H1 (cell line): Measurements from ENCODE around the gene TFF3. TPM values are rescaled to one million over a fixed set of nuclear protein-coding genes. Genes with fewer than 3 reads are reported as not detected.

ENCODE experiments used
- CTCF ChIA-PET: fragments of 300-600 bp; sonication (Branson Sonifier 250); formaldehyde crosslinking; loops from one replicate; lab custom pipeline; 2021; ENCODE audit not compliant: partially characterized antibody; lab: Charles Lee
- POLR2A ChIA-PET: fragments of 300-600 bp; sonication (Branson Sonifier 250); formaldehyde crosslinking; loops from one replicate; lab custom pipeline; 2021; ENCODE audit warnings: inconsistent platforms; ENCODE audit not compliant: partially characterized antibody; lab: Charles Lee
- DNase-seq, 2 experiments: peaks; one replicate each; pipeline versions ENCODE4 v3.0.0 to v3.0.0-alpha.2; 2010 to 2022; ENCODE audit warnings: low spot score in 2 of 2, low read depth in 1 of 2, mixed read lengths in 1 of 2
- FAIRE-seq: peaks from 2 replicates; lab custom pipeline; 2011; peaks lifted over from hg19 to GRCh38; lab: Jason Lieb, UNC
- H2AFZ ChIP-seq: 2 replicates; pipeline ENCODE4 v1.8.1; 2012; ENCODE audit warnings: low read length, inconsistent platforms
- H2AK5ac ChIP-seq: 2 replicates; pipeline ENCODE4 v1.6.1; 2013; ENCODE audit warnings: low read depth, low read length
- H2BK120ac ChIP-seq: replicated peaks from 2 replicates; pipeline ENCODE3; 2013; ENCODE audit warnings: low read depth, low read length, inconsistent platforms
- H2BK12ac ChIP-seq: 2 replicates; pipeline ENCODE4 v1.6.1; 2013; ENCODE audit warnings: low read depth, low read length
- H2BK15ac ChIP-seq: 2 replicates; pipeline ENCODE4 v1.6.1; 2013; ENCODE audit warnings: low read length
- H2BK20ac ChIP-seq: 2 replicates; pipeline ENCODE4 v1.6.1; 2013; ENCODE audit warnings: low read length
- H2BK5ac ChIP-seq: 2 replicates; pipeline ENCODE4 v1.6.1; 2013; ENCODE audit warnings: low read depth, low read length
- H3K14ac ChIP-seq: 2 replicates; pipeline ENCODE4 v1.6.1; 2013; ENCODE audit warnings: inconsistent platforms; ENCODE audit not compliant: insufficient read length
- H3K18ac ChIP-seq: 2 replicates; pipeline ENCODE4 v1.6.1; 2013; ENCODE audit warnings: low read length; ENCODE audit errors: extremely low read depth
- H3K23ac ChIP-seq: 2 replicates; pipeline ENCODE4 v1.6.1; 2013; ENCODE audit warnings: inconsistent platforms; ENCODE audit not compliant: insufficient read length
- H3K23me2 ChIP-seq: 2 replicates; pipeline ENCODE4 v1.6.1; 2013; ENCODE audit warnings: low read depth, low read length
- H3K27ac ChIP-seq: 2 replicates; pipeline ENCODE4 v1.6.1; 2011; ENCODE audit warnings: low read depth, low read length, inconsistent platforms
- H3K27me3 ChIP-seq, 4 experiments: replicated peaks in 1 of 4; 1 replicate in 1 of 4; 2 replicates in 3 of 4; pipeline versions ENCODE4 v1.6.1 to v1.8.1; 2011 to 2013; ENCODE audit warnings: low read length in 3 of 4, mild to moderate bottlenecking in 3 of 4, inconsistent platforms in 2 of 4, mixed read lengths in 2 of 4, moderate library complexity in 1 of 4; ENCODE audit not compliant: control insufficient read depth in 3 of 4, insufficient read depth in 3 of 4; ENCODE audit errors: extremely low read depth in 1 of 4
- H3K36me3 ChIP-seq, 4 experiments: 2 replicates each; pipeline versions ENCODE4 v1.6.1 to v1.8.1; 2011 to 2013; ENCODE audit warnings: mild to moderate bottlenecking in 4 of 4, low read length in 3 of 4, moderate library complexity in 2 of 4, control low read depth in 1 of 4, inconsistent platforms in 1 of 4; ENCODE audit not compliant: insufficient read depth in 4 of 4, control insufficient read depth in 2 of 4
- H3K4ac ChIP-seq: replicated peaks from 2 replicates; pipeline ENCODE3; 2013; ENCODE audit warnings: low read length, low read depth, mixed read lengths, inconsistent platforms; ENCODE audit not compliant: insufficient read length
- H3K4me1 ChIP-seq, 4 experiments: replicated peaks in 1 of 4; 1 replicate in 1 of 4; 2 replicates in 3 of 4; pipeline versions ENCODE4 v1.6.1 to v1.8.1; 2011 to 2013; ENCODE audit warnings: low read length in 3 of 4, inconsistent platforms in 2 of 4, mixed read lengths in 1 of 4; ENCODE audit not compliant: insufficient read depth in 4 of 4, control insufficient read depth in 3 of 4
- H3K4me2 ChIP-seq, 2 experiments: 2 replicates each; pipeline versions ENCODE4 v1.6.1 to v1.8.1; 2011 to 2013; ENCODE audit warnings: low read depth in 2 of 2, low read length in 2 of 2, control low read depth in 1 of 2, inconsistent platforms in 1 of 2, mild to moderate bottlenecking in 1 of 2; ENCODE audit not compliant: insufficient read depth in 1 of 2
- H3K4me3 ChIP-seq, 4 experiments: fragments of 200-600, 300-600 bp in 1 of 4; sonication (generic), shearing (Covaris generic), sonication (Bioruptor Twin) in 1 of 4; 2 replicates each; pipeline versions ENCODE4 v1.5.1 to v1.8.1; 2011 to 2016; ENCODE audit warnings: low read length in 4 of 4, low read depth in 3 of 4, control low read depth in 2 of 4, inconsistent platforms in 2 of 4, mild to moderate bottlenecking in 2 of 4, mixed read lengths in 1 of 4, moderate library complexity in 1 of 4; ENCODE audit not compliant: insufficient read depth in 2 of 4; ENCODE audit errors: extremely low read depth in 1 of 4
- H3K56ac ChIP-seq: replicated peaks from 2 replicates; pipeline ENCODE3; 2013; ENCODE audit warnings: low read depth, mild to moderate bottlenecking, mixed read lengths, low read length, inconsistent platforms; ENCODE audit not compliant: insufficient read length
- H3K79me1 ChIP-seq: 2 replicates; pipeline ENCODE4 v1.6.1; 2013; ENCODE audit warnings: low read depth, low read length, control low read depth
- H3K79me2 ChIP-seq, 2 experiments: 2 replicates each; pipeline versions ENCODE4 v1.6.1 to v1.8.1; 2012 to 2013; ENCODE audit warnings: low read length in 2 of 2, mild to moderate bottlenecking in 2 of 2, inconsistent platforms in 1 of 2; ENCODE audit not compliant: insufficient read depth in 2 of 2, control insufficient read depth in 1 of 2
- H3K9ac ChIP-seq, 4 experiments: replicated peaks in 1 of 4; 1 replicate in 1 of 4; 2 replicates in 3 of 4; pipeline versions ENCODE4 v1.6.1 to v1.8.1; 2011 to 2013; ENCODE audit warnings: low read depth in 3 of 4, low read length in 3 of 4, control low read depth in 2 of 4, mild to moderate bottlenecking in 2 of 4, moderate library complexity in 2 of 4, inconsistent platforms in 1 of 4; ENCODE audit errors: extremely low read depth in 1 of 4
- H3K9me3 ChIP-seq, 2 experiments: 2 replicates each; pipeline versions ENCODE4 v1.6.1 to v1.8.1; 2012 to 2013; ENCODE audit warnings: mild to moderate bottlenecking in 2 of 2, moderate library complexity in 2 of 2, control low read depth in 1 of 2, inconsistent platforms in 1 of 2, low read depth in 1 of 2, low read length in 1 of 2, mixed read lengths in 1 of 2; ENCODE audit not compliant: insufficient read depth in 2 of 2
- H4K20me1 ChIP-seq, 2 experiments: replicated peaks in 1 of 2; 2 replicates each; pipeline versions ENCODE3 to v1.8.1; 2011 to 2013; ENCODE audit warnings: inconsistent platforms in 2 of 2, low read length in 2 of 2, mild to moderate bottlenecking in 1 of 2; ENCODE audit not compliant: insufficient read depth in 2 of 2, control insufficient read depth in 1 of 2
- H4K5ac ChIP-seq: 2 replicates; pipeline ENCODE4 v1.6.1; 2013; ENCODE audit warnings: low read length, low read depth, mixed read lengths, inconsistent platforms; ENCODE audit not compliant: insufficient read length
- H4K8ac ChIP-seq: 2 replicates; pipeline ENCODE4 v1.8.0; 2013; ENCODE audit warnings: mild to moderate bottlenecking, moderate library complexity, low read length, inconsistent platforms; ENCODE audit not compliant: insufficient read depth; ENCODE audit errors: extremely low read depth
- H4K91ac ChIP-seq: replicated peaks from 2 replicates; pipeline ENCODE3; 2013; ENCODE audit warnings: low read length, mixed read lengths, inconsistent platforms; ENCODE audit not compliant: insufficient read length
- BACH1 ChIP-seq: IDR thresholded peaks from 2 replicates; pipeline ENCODE4 v1.6.1; 2012; ENCODE audit warnings: low read length, improper control_type of control experiment
- CTCF ChIP-seq, 3 experiments: IDR thresholded peaks; 1 replicate in 2 of 3; 2 replicates in 1 of 3; pipeline versions ENCODE4 v1.5.1 to v1.6.1; 2011; ENCODE audit warnings: low read length in 3 of 3, mild to moderate bottlenecking in 3 of 3, inconsistent platforms in 2 of 3, low read depth in 1 of 3, moderate library complexity in 1 of 3; ENCODE audit not compliant: insufficient read depth in 1 of 3; ENCODE audit errors: control extremely low read depth in 1 of 3
- PHF8 ChIP-seq: fragments of 200-600 bp; sonication (generic); conservative IDR thresholded peaks from 2 replicates; pipeline ENCODE4 v1.7.1; 2012; ENCODE audit warnings: low read depth, mild to moderate bottlenecking, inconsistent platforms, low read length, moderate library complexity
- TCF12 ChIP-seq: IDR thresholded peaks from 2 replicates; pipeline ENCODE4 v1.6.1; 2011; ENCODE audit warnings: low read depth, mild to moderate bottlenecking, low read length
- WGBS, 2 experiments: shearing (Covaris generic) in 1 of 2; methylation state at CpG; one replicate each; pipeline versions ENCODE4 v1.1.6 to v1.1.7; 2013 to 2015; ENCODE audit warnings: low lambda C conversion rate in 2 of 2, mixed read lengths in 2 of 2, inconsistent platforms in 1 of 2, low coverage in 1 of 2, missing lambda C conversion rate in 1 of 2; ENCODE audit not compliant: insufficient replicate concordance in 2 of 2, insufficient coverage in 1 of 2, insufficient read length in 1 of 2; ENCODE audit errors: extremely low coverage in 1 of 2, missing lambda C conversion rate in 1 of 2; 5-methylcytosine and 5-hydroxymethylcytosine counted together
- polyA plus RNA-seq, 7 experiments: library from polyadenylated mRNA; depleted of rRNA in 3 of 7; stranded (reverse) in 5 of 7; unstranded in 2 of 7; fragments of >200 nt in 5 of 7; fragments of 200-250 nt in 2 of 7; gene quantifications; 1 replicate in 5 of 7; 2 replicates in 1 of 7; 4 replicates in 1 of 7; pipeline versions ENCODE4 v1.2.1 to v1.2.3, GENCODE V29; 2011 to 2013; ENCODE audit warnings: missing spikeins in 2 of 7, mixed read lengths in 2 of 7
- total RNA-seq: library from RNA; stranded (reverse); fragmentation: NEBNext Ultra II Directional; extraction: Animal tissue kit (Norgen Biotek cat#: 25700); gene quantifications from 2 replicates; pipeline ENCODE4 v1.2.1, GENCODE V29; 2021

Gene TFF3
- total and polyA plus RNA-seq, 2 of the 8 experiments (the other 6 are each of a cell fraction or from before 2014, with no cell fraction given) = 1.7 to 6.7 TPM

DNA sequence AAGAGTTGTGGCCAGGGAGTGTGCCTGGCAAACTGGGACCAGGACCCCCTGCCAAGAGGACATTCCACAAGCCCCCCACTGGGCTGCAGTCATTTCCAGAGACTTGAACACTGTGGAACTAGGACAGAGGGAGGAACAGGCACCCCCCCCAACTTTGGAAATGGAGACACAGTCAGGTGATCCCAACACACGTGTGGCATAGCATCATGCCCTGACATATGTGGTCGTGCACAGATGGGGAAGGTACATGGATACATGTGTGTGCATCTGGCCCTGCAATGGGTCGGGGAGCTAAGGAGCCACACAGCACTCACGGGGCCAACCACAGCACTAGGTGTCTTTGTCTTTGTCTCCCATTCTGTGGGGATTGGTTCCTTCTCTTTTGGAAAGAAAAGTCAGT lies 6.6 kb upstream of the TFF3 start:
- CTCF ChIA-PET = interaction anchor here (6.0 to 14.3 kb wide), 2 partner anchors 11 to 16 kb away, joined by 29 to 137 read pairs; no protein-coding TSS in a partner anchor
- whole genome bisulfite sequencing, 2 experiments = 93% methylated on average over 4 of the region's 4 CpGs; no CpG with 5 or more reads in 1 of the 2 experiments
- no peak for FAIRE-seq
- TF ChIP-seq BACH1 (no peak), PHF8 (no peak), TCF12 (no peak), CTCF (IDR thresholded peaks at IDR 0.05; ENCODE audit: control extremely low read depth in 1 of 3, insufficient read depth in 1 of 3, low read depth in 1 of 3, low read length in 3 of 3) (no peak)

More for the DNA sequence above, 6.6 kb upstream of the TFF3 start:
- H4K8ac ChIP-seq = no peak overlapping the region
- no peak overlapping the region for H3K56ac ChIP-seq
- no peak overlapping the region for H3K23ac ChIP-seq
- H4K20me1 ChIP-seq = no peaks in the 10 kb centered on the region
- POLR2A ChIA-PET = no interaction called here
- H4K5ac ChIP-seq = no peak overlapping the region
- no peak overlapping the region for H2BK5ac ChIP-seq
- H2AK5ac ChIP-seq = 0 out of 2 replicates have a peak overlapping the region, but pooled peaks have one; percentile 56
- H2BK20ac ChIP-seq = no peak overlapping the region
- peaks cover 4 to 12% (median 7%) of the 10 kb centered on the region in 4 experiments for H3K4me1 ChIP-seq
- H3K27me3 ChIP-seq = no peaks in the 10 kb centered on the region
- no peaks in the 10 kb centered on the region for H3K79me2 ChIP-seq
- H2BK12ac ChIP-seq = no peak overlapping the region
- H4K91ac ChIP-seq = no peak overlapping the region
- no peak overlapping the region for H3K9ac ChIP-seq
- no peaks in the 10 kb centered on the region for H3K79me1 ChIP-seq
- DNase-seq = peak in 1 of 2 experiments; percentile 29
- no peak overlapping the region for H3K4me2 ChIP-seq
- no peak overlapping the region for H3K4me3 ChIP-seq
- no peak overlapping the region for H2BK15ac ChIP-seq
- no peak overlapping the region for H2BK120ac ChIP-seq
- no peak overlapping the region for H3K18ac ChIP-seq
- no peak overlapping the region for H3K4ac ChIP-seq
- H3K9me3 ChIP-seq = peaks cover 0 to 4% of the 10 kb centered on the region in 2 experiments; a peak in 1 of 4 replicates
- H3K23me2 ChIP-seq = no peaks in the 10 kb centered on the region
- H2AFZ ChIP-seq = no peak overlapping the region
- H3K27ac ChIP-seq = no peak overlapping the region
- no peaks in the 10 kb centered on the region for H3K36me3 ChIP-seq
- H3K14ac ChIP-seq = no peak overlapping the region
